Psoas muscle (tissue), 8 donors: ENCODE data around the gene TRAIP. TPM values are rescaled to one million over a fixed set of nuclear protein-coding genes. Genes with fewer than 3 reads are reported as not detected.

Experiments used
- ATAC-seq, 4 donors: fragments of 200-7000 bp; cut with Tn5 transposase; one replicate each; pipeline ENCODE4 v1.9.1; 2020; ENCODE audit warnings: moderate library complexity in 3 of 4, mild to moderate bottlenecking in 2 of 4
- DNase-seq, 2 donors: peaks; one replicate each; pipeline ENCODE4 v3.0.0-alpha.2; 2020
- H3K27ac ChIP-seq: fragments of 200-600 bp; one replicate; pipeline ENCODE4 v1.8.0; 2022
- H3K27me3 ChIP-seq, 3 donors: fragments of 200-600 bp in 1 of 3; one replicate each; pipeline versions ENCODE4 v1.6.1 to v1.8.0; 2013 to 2022; ENCODE audit warnings: low read length in 2 of 3, mild to moderate bottlenecking in 2 of 3, moderate library complexity in 1 of 3; ENCODE audit not compliant: insufficient read depth in 3 of 3
- H3K36me3 ChIP-seq, 2 donors: fragments of 200-600 bp in 1 of 2; one replicate each; pipeline versions ENCODE4 v1.6.1 to v1.8.0; 2013 to 2022; ENCODE audit warnings: low read depth in 1 of 2, mild to moderate bottlenecking in 1 of 2, moderate library complexity in 1 of 2; ENCODE audit not compliant: insufficient read depth in 1 of 2
- H3K4me1 ChIP-seq: fragments of 200-600 bp; one replicate; pipeline ENCODE4 v1.8.0; 2022
- H3K4me3 ChIP-seq: fragments of 200-600 bp; one replicate; pipeline ENCODE4 v1.8.0; 2022; ENCODE audit warnings: mild to moderate bottlenecking
- H3K9me3 ChIP-seq: fragments of 200-600 bp; one replicate; pipeline ENCODE4 v1.8.0; 2022
- CTCF ChIP-seq: fragments of 200-600 bp; IDR thresholded peaks from one replicate; pipeline ENCODE4 v1.8.0; 2022; ENCODE audit warnings: antibody characterized with exemption
- WGBS, 3 donors: extraction: QIAGEN DNeasy Blood & Tissue Kit; methylation state at CpG; one replicate each; pipeline versions ENCODE4 v1.1.6 to v1.1.7; 2013; 5-methylcytosine and 5-hydroxymethylcytosine counted together
- intact Hi-C, 2 donors: fragments of 100-400 bp; cut with DNase I; formaldehyde crosslinking; loops; one replicate each; pipeline versions ENCODE4 v1.11.0 to v1.14.2; 2022
- polyA plus RNA-seq, 3 donors: library from polyadenylated mRNA; stranded (reverse); fragments of 200-250 nt; gene quantifications; one replicate each; pipeline ENCODE4 v1.2.3, GENCODE V29; 2013
- total RNA-seq, 4 donors: library from RNA; stranded (reverse); fragmentation: NEBNext Ultra II Directional in 2 of 4; extraction: Animal tissue kit (Norgen Biotek cat#: 25700) in 2 of 4; gene quantifications; one replicate each; pipeline versions ENCODE4 v1.2.1 to v1.2.4, GENCODE V29; 2021 to 2023
- donor health status: healthy with polysubstance abuse.
- donor health status: DM: no; HTN: no; CAD: no; lungs with moderate emphysema.
- donor health status: Bipolar disorder and iron deficiency.
- donor health status: healthy.
- donor health status: DM: yes; HTN: yes; CAD: no.
- donor health status: DM: no; HTN: no; CAD: no.
- donor health status: DM: no; HTN: no; CAD: no.
- donor health status: DM: yes; HTN: yes; CAD: no.

TRAIP gene
- total and polyA plus RNA-seq, 7 donors = 0.36 to 4.6 (median 1.2) TPM

GRCh38 chr3:49876567-49876966 is 20.2 kb upstream of the TRAIP start:
- Histone ChIP-seq H3K9me3 (no peaks in the 10 kb centered on the region), H3K27me3 (no peaks in the 10 kb centered on the region), H3K36me3 (no peaks in the 10 kb centered on the region), H3K4me3 (no peak overlapping the region), H3K4me1 (peaks cover 9% of the 10 kb centered on the region), H3K27ac (no peak overlapping the region)
- ATAC-seq (no peak), DNase-seq (no peak)
- TF ChIP-seq CTCF = no peak
- WGBS, 3 donors = 82 to 90% (median 88%) methylated on average over 5 of the region's 5 CpGs
- intact Hi-C loops = no loop called here

- H3K27ac ChIP-seq = no peak overlapping the region
- 88 to 91% (median 90%) methylated on average over 8 of the region's 8 CpGs for WGBS, 3 donors
- no peaks in the 10 kb centered on the region for H3K4me1 ChIP-seq
- H3K9me3 ChIP-seq = no peaks in the 10 kb centered on the region
- H3K36me3 ChIP-seq = no peaks in the 10 kb centered on the region
- peaks cover 0 to 27% (median 7%) of the 10 kb centered on the region in 3 donors for H3K27me3 ChIP-seq
- DNase-seq = no peak
- ATAC-seq = no peak
- TF ChIP-seq CTCF = no peak
- intact Hi-C loops = no loop called here
- no peak overlapping the region for H3K4me3 ChIP-seq
These were observed 17.3 kb upstream of the TRAIP start for GRCh38 chr3:49873623-49874022.

GRCh38 chr3:49872801-49873281 is 16.5 kb upstream of the TRAIP start:
- no peak for TF ChIP-seq CTCF
- no peak for ATAC-seq
- DNase-seq = no peak
- Histone ChIP-seq H3K4me1 (no peaks in the 10 kb centered on the region), H3K27ac (no peak overlapping the region), H3K4me3 (no peak overlapping the region), H3K27me3 (peaks cover 0 to 30% (median 10%) of the 10 kb centered on the region in 3 donors), H3K36me3 (no peaks in the 10 kb centered on the region), H3K9me3 (no peaks in the 10 kb centered on the region)
- intact Hi-C loops = no loop called here
- whole genome bisulfite sequencing, 3 donors = 52 to 63% (median 61%) methylated on average over 4 of the region's 4 CpGs

GRCh38 chr3:49871531-49872153 is 15.3 kb upstream of the TRAIP start:
- ATAC-seq = no peak
- Histone ChIP-seq H3K4me1 (no peaks in the 10 kb centered on the region), H3K27me3 (peaks cover 0 to 30% (median 10%) of the 10 kb centered on the region in 3 donors), H3K27ac (no peak overlapping the region), H3K4me3 (no peak overlapping the region), H3K36me3 (no peaks in the 10 kb centered on the region), H3K9me3 (no peaks in the 10 kb centered on the region)
- no peak for TF ChIP-seq CTCF
- DNase-seq = no peak
- intact Hi-C loops = no loop called here
- 58 to 71% (median 64%) methylated on average over 10 of the region's 10 CpGs for WGBS, 3 donors
